Mesenchymal stem cell (in vitro differentiated cells and primary cell): ENCODE data around the gene DLX2.

Experiments
- DNase-seq: peaks from one replicate; pipeline ENCODE4 v3.0.0-alpha.2; 2013
- H2AFZ ChIP-seq: one replicate; pipeline ENCODE4 v1.6.1; 2013; ENCODE audit warnings: low read depth, mild to moderate bottlenecking, control low read depth, inconsistent platforms, low read length, moderate library complexity
- H2AK5ac ChIP-seq: 2 replicates; pipeline ENCODE4 v1.6.1; 2013; ENCODE audit warnings: low read length, moderate library complexity, mild to moderate bottlenecking, inconsistent platforms; ENCODE audit not compliant: severe bottlenecking
- H2BK120ac ChIP-seq: one replicate; pipeline ENCODE4 v1.6.1; 2013; ENCODE audit warnings: low read depth, mild to moderate bottlenecking, inconsistent platforms, low read length, moderate library complexity
- H2BK12ac ChIP-seq, 2 experiments: one replicate each; pipeline ENCODE4 v1.6.1; 2013; ENCODE audit warnings: inconsistent platforms in 2 of 2, low read length in 2 of 2, mild to moderate bottlenecking in 2 of 2, moderate library complexity in 2 of 2, control low read depth in 1 of 2
- H2BK15ac ChIP-seq: one replicate; pipeline ENCODE4 v1.6.1; 2013; ENCODE audit warnings: mild to moderate bottlenecking, low read depth, inconsistent platforms; ENCODE audit not compliant: poor library complexity, severe bottlenecking
- H2BK5ac ChIP-seq: 2 replicates; pipeline ENCODE4 v1.6.1; 2013; ENCODE audit warnings: low read depth, mild to moderate bottlenecking, low read length, control low read depth, inconsistent platforms; ENCODE audit not compliant: poor library complexity, severe bottlenecking
- H3K14ac ChIP-seq, 2 experiments: one replicate each; pipeline ENCODE4 v1.6.1; 2013; ENCODE audit warnings: inconsistent platforms in 2 of 2, low read length in 2 of 2, control low read depth in 1 of 2, mild to moderate bottlenecking in 1 of 2, moderate library complexity in 1 of 2
- H3K18ac ChIP-seq, 2 experiments: one replicate each; pipeline ENCODE4 v1.6.1; 2013; ENCODE audit warnings: inconsistent platforms in 2 of 2, low read length in 2 of 2, control low read depth in 1 of 2, low read depth in 1 of 2, mild to moderate bottlenecking in 1 of 2
- H3K23ac ChIP-seq, 2 experiments: one replicate each; pipeline ENCODE4 v1.6.1; 2013; ENCODE audit warnings: inconsistent platforms in 2 of 2, low read length in 2 of 2, mild to moderate bottlenecking in 2 of 2, moderate library complexity in 2 of 2, control low read depth in 1 of 2
- H3K27ac ChIP-seq: 2 replicates; pipeline ENCODE4 v1.5.1; 2013; ENCODE audit warnings: mild to moderate bottlenecking, moderate library complexity, low read length, control low read depth, inconsistent platforms; ENCODE audit not compliant: poor library complexity, severe bottlenecking
- H3K27me3 ChIP-seq, 2 experiments: 2 replicates each; pipeline versions ENCODE4 v1.6.1 to v1.7.0; 2013; ENCODE audit warnings: low read length in 2 of 2, mild to moderate bottlenecking in 2 of 2, moderate library complexity in 2 of 2, control low read depth in 1 of 2, inconsistent platforms in 1 of 2; ENCODE audit not compliant: control insufficient read depth in 1 of 2, insufficient read depth in 1 of 2
- H3K36me3 ChIP-seq, 2 experiments: 2 replicates each; pipeline versions ENCODE4 v1.6.1 to v1.7.0; 2013; ENCODE audit warnings: low read length in 2 of 2, control low read depth in 1 of 2, inconsistent platforms in 1 of 2, low read depth in 1 of 2, mild to moderate bottlenecking in 1 of 2; ENCODE audit not compliant: insufficient read depth in 2 of 2, control insufficient read depth in 1 of 2
- H3K4ac ChIP-seq, 2 experiments: one replicate each; pipeline ENCODE4 v1.6.1; 2013; ENCODE audit warnings: inconsistent platforms in 2 of 2, low read length in 2 of 2, mild to moderate bottlenecking in 2 of 2, moderate library complexity in 2 of 2, control low read depth in 1 of 2, low read depth in 1 of 2
- H3K4me1 ChIP-seq: 2 replicates; pipeline ENCODE4 v1.6.1; 2013; ENCODE audit warnings: low read depth, low read length, control low read depth; ENCODE audit not compliant: control insufficient read depth, insufficient read depth
- H3K4me2 ChIP-seq: 2 replicates; pipeline ENCODE4 v1.6.1; 2013; ENCODE audit warnings: low read length, mild to moderate bottlenecking, inconsistent platforms; ENCODE audit not compliant: poor library complexity, severe bottlenecking
- H3K4me3 ChIP-seq, 2 experiments: 2 replicates each; pipeline versions ENCODE4 v1.5.1 to v1.7.0; 2013; ENCODE audit warnings: low read length in 2 of 2, mild to moderate bottlenecking in 2 of 2, control low read depth in 1 of 2, low read depth in 1 of 2; ENCODE audit not compliant: insufficient read depth in 1 of 2
- H3K79me1 ChIP-seq: replicated peaks from 2 replicates; pipeline ENCODE4 v1.6.1; 2013; ENCODE audit warnings: mild to moderate bottlenecking, control low read depth, low read length, inconsistent platforms; ENCODE audit not compliant: poor library complexity, severe bottlenecking
- H3K9ac ChIP-seq: 2 replicates; pipeline ENCODE4 v1.7.0; 2013; ENCODE audit warnings: mild to moderate bottlenecking, low read length, moderate library complexity
- H3K9me3 ChIP-seq: 2 replicates; pipeline ENCODE4 v1.7.0; 2013; ENCODE audit warnings: mild to moderate bottlenecking, low read length; ENCODE audit not compliant: control insufficient read depth
- H4K8ac ChIP-seq: one replicate; pipeline ENCODE4 v1.6.1; 2013; ENCODE audit warnings: inconsistent platforms, mild to moderate bottlenecking, low read length, moderate library complexity
- H4K91ac ChIP-seq: one replicate; pipeline ENCODE4 v1.6.1; 2013; ENCODE audit warnings: mild to moderate bottlenecking, low read length, inconsistent platforms
- WGBS: methylation state at CpG from one replicate; pipeline ENCODE4 v1.1.7; 2013; ENCODE audit warnings: mixed read lengths; 5-methylcytosine and 5-hydroxymethylcytosine counted together

DLX2 gene

DNA sequence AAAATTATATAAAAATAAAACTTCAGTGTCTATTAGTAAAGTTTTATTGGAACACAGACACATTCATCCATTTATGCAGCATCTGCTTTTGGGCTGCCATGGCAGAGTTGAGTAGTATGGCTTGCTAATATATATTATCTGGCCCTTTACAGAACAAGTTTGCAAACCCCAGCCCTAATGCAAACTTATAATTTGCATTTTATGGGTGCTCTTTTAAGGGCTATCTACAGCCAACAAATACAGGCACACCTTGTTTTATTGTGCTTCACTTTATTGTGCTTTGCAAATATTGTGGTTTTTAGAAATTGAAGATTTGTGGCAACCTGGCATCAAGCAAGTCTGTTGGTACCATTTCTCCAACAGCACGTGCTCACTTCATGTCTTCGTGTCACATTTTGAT, 35.2 kb upstream of the DLX2 start:
- no peak overlapping the region for H3K4me2 ChIP-seq
- peaks cover 8% of the 10 kb centered on the region for H3K9me3 ChIP-seq
- H3K4ac ChIP-seq = no peak overlapping the region
- no CpG with 5 or more reads among the region's 2 CpGs for WGBS
- no peak overlapping the region for H2AK5ac ChIP-seq
- no peak overlapping the region for H2BK15ac ChIP-seq
- no peak overlapping the region for H3K27ac ChIP-seq
- no peak overlapping the region for H3K4me3 ChIP-seq
- peaks cover 0 to 3% of the 10 kb centered on the region in 2 experiments for H3K27me3 ChIP-seq
- no peaks in the 10 kb centered on the region for H3K4me1 ChIP-seq
- H4K8ac ChIP-seq = no peak overlapping the region
- H3K14ac ChIP-seq = no peak overlapping the region
- H2BK5ac ChIP-seq = no peak overlapping the region
- no peak overlapping the region for H2BK120ac ChIP-seq
- DNase-seq = no peak
- no peak overlapping the region for H4K91ac ChIP-seq
- no peak overlapping the region for H3K9ac ChIP-seq
- H3K18ac ChIP-seq = no peak overlapping the region
- H3K36me3 ChIP-seq = no peaks in the 10 kb centered on the region
- H3K79me1 ChIP-seq = no peaks in the 10 kb centered on the region
- H2BK12ac ChIP-seq = no peak overlapping the region
- H3K23ac ChIP-seq = no peak overlapping the region
- H2AFZ ChIP-seq = no peak overlapping the region

DNA sequence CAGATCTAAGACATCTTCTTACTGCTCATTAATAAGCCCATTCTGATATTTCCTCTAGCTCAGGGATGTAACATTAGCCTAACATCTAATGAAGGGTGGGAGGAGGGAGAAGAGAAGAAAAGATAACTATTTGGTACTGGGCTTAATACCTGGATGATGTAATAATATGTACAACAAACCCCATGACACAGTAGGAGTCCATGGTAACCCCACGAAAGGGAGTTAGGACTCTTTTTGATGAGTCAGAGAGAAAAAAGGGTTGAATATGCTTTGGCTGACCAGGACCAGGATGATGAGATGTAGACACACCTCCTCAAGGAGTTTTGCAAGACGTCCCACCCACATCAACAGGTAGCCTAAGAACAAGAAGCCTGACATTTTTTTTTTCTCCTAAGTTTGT, 34.4 kb upstream of the DLX2 start:
- Histone ChIP-seq H3K9me3 (peaks cover 8% of the 10 kb centered on the region), H3K9ac (no peak overlapping the region), H3K4me3 (no peak overlapping the region), H3K18ac (no peak overlapping the region), H2BK120ac (no peak overlapping the region), H3K36me3 (no peaks in the 10 kb centered on the region), H2AFZ (no peak overlapping the region), H2BK5ac (no peak overlapping the region), H2BK15ac (no peak overlapping the region), H4K91ac (no peak overlapping the region), H3K27me3 (peaks cover 0 to 3% of the 10 kb centered on the region in 2 experiments), H3K4me2 (no peak overlapping the region), H3K4ac (no peak overlapping the region), H2BK12ac (no peak overlapping the region), H2AK5ac (no peak overlapping the region), H3K79me1 (no peaks in the 10 kb centered on the region), H3K23ac (no peak overlapping the region), H3K4me1 (no peaks in the 10 kb centered on the region), H3K27ac (no peak overlapping the region), H4K8ac (no peak overlapping the region), H3K14ac (no peak overlapping the region)
- no peak for DNase-seq
- 70% methylated on average over 1 of the region's 2 CpGs for WGBS

DNA sequence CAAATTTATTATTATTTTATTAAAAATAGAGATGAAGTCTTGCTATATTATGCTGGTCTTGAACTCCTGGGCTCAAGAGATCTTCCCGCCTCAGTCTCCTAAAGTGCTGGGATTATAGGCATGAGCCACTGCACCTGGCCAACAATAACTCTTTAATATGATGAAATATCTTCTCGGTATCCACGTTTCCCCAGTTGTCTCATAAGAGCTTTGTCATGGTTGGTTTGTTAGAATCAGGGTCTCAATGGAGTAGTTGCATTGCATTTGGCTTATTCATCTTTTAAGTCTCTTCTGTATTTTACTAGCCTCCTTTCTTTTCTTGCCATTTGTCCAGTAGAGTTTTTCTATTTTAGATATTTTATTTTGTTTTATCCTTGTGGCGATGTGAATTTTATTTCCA, 32.7 kb upstream of the DLX2 start:
- Histone ChIP-seq H2AFZ (no peak overlapping the region), H2BK15ac (no peak overlapping the region), H2BK5ac (no peak overlapping the region), H3K27me3 (peaks cover 0 to 3% of the 10 kb centered on the region in 2 experiments), H3K36me3 (no peaks in the 10 kb centered on the region), H3K9ac (no peak overlapping the region), H3K4ac (no peak overlapping the region), H3K9me3 (peaks cover 7% of the 10 kb centered on the region), H3K4me1 (no peaks in the 10 kb centered on the region), H4K8ac (no peak overlapping the region), H2BK12ac (no peak overlapping the region), H3K18ac (no peak overlapping the region), H3K4me2 (no peak overlapping the region), H2BK120ac (no peak overlapping the region), H3K27ac (no peak overlapping the region), H2AK5ac (no peak overlapping the region), H3K79me1 (no peaks in the 10 kb centered on the region), H3K14ac (no peak overlapping the region), H3K4me3 (no peak overlapping the region), H4K91ac (no peak overlapping the region), H3K23ac (no peak overlapping the region)
- DNase-seq = no peak
- WGBS = 100% methylated on average over 1 of the region's 4 CpGs

DNA sequence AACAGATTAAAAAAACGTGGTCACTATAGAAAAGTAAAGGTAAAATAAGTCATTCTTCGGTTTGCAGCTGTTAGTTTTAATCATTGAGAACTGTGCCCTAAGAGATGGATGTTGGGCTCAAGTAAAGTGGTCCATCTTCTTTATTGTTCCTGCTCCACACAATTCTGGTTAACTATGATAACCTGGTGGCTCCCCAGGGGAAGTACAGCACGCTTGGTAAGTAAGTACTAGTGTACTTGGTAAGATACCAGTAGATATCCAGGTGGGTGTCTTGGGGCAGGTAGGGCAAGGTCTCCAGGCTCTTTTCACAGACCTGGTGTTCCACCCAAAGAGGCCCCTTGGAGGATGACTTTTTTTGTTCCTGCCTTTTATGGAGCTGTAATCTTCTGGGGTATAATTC, 31.6 kb upstream of the DLX2 start:
- Histone ChIP-seq H3K27ac (no peak overlapping the region), H3K9me3 (no peaks in the 10 kb centered on the region), H3K23ac (no peak overlapping the region), H4K8ac (no peak overlapping the region), H2BK5ac (no peak overlapping the region), H4K91ac (no peak overlapping the region), H3K4me1 (no peaks in the 10 kb centered on the region), H3K9ac (no peak overlapping the region), H2BK12ac (no peak overlapping the region), H3K4ac (no peak overlapping the region), H3K27me3 (peaks cover 0 to 3% of the 10 kb centered on the region in 2 experiments), H3K4me2 (no peak overlapping the region), H2BK15ac (no peak overlapping the region), H2BK120ac (no peak overlapping the region), H3K18ac (no peak overlapping the region), H3K4me3 (no peak overlapping the region), H3K36me3 (no peaks in the 10 kb centered on the region), H3K14ac (no peak overlapping the region), H2AK5ac (no peak overlapping the region), H3K79me1 (no peaks in the 10 kb centered on the region), H2AFZ (no peak overlapping the region)
- DNase-seq = no peak
- WGBS = 70% methylated on average over 3 of the region's 3 CpGs
